GM19328 (cell line): ENCODE measurements around the gene TXNDC11.

Experiments used
- ATAC-seq: cut with Tn5 transposase; IDR thresholded peaks from one replicate; pipeline ENCODE4 v1.9.1; 2021; ENCODE audit warnings: mild to moderate bottlenecking, moderate library complexity; ENCODE audit not compliant: unreplicated experiment

TXNDC11 gene

DNA sequence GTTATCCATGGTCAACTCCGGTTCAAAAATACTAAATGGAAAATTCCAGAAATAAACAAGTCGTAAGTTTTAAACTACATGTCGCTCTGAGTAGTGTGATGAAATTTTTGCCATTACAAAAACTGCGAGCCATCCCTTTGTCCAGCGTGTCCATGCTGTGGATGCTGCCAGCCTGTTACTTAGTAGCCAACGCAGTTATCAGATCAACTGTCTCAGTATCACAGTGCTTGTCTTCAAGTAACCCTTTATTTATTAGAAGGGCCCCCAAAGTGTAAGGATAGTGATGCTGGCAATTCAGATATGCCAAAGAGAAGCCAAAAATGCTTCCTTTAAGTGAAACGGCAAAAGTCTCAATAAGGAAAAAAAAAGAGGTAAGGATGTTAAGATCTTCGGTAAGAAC is 50.5 kb downstream of the TXNDC11 start:
- no peak for ATAC-seq

DNA sequence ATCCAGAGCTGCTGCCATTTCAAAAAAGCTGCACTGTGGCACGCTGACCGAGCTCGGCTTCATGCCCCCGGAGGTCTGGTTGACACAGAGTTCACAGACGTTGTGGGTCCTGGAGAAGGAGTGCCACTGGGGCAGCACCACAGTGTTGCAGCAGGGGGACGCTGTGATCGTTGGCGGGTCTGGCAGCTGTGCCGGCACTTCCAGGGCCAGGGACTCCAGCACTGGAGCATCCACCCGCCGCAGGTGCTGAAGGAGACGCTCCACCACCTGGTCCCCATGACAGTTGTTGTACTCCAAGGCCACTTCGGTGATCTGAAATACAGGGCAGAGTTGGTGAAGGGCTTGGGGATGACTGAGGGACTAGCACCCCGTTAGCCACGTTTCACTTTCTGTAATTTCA is 50.9 kb downstream of the TXNDC11 start:
- no peak for ATAC-seq

DNA sequence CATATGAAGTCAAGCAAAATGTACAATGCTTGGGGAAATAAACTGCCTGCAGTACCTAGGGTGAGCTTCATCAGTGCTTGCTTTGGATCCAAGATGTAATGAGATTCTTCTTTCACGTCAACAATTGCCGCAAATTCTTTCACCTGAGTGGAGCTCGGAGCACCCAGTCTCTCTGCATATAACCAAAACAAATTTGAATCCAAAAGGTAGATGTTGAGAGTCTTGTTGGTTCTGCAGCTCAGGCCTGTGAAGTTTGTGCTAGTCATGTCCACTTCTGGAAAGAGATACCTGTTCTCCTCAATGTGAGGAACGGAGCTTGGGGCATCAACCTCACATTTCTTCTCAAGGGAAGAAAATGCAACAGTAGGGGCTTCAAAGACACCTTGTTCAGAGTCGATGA is 51.4 kb downstream of the TXNDC11 start:
- ATAC-seq: no peak

DNA sequence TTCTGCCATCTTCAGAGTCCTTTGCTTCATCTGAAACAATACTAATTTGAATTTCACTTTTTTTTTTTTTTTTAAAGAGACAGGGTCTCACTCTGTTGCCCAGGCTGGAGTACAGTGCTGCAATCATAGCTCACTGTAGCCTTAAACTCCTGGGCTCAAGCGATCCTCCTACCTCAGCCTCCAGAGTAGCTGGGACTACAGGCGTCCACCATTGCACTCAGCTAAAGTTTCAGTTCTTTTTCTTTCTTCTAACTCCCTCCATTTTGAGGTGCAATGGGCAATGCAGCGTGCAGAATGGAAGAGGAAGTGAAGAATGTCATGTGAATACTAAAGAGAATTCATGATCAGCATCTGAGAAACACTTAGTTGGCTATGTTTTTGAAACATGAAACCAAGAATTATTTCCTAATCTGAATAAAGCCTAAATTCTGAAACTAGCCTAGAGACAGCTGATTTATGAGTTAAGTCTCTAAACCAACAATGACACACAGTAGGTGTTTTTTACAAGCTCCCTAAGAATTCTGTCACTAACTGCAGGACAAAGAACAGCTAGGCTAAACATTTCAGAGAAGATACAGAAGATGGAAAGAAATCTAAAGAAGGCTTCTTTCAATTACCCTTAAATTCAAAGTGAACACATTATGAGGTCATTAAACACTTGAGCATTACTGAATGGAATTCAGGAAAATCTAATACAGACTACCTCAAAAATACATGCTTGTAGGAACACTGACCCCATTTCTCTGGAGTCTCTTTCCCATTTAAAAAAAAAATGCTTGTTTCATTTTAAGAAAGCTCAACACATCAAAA is 53.4 kb downstream of the TXNDC11 start:
- ATAC-seq: peak; percentile 63

DNA sequence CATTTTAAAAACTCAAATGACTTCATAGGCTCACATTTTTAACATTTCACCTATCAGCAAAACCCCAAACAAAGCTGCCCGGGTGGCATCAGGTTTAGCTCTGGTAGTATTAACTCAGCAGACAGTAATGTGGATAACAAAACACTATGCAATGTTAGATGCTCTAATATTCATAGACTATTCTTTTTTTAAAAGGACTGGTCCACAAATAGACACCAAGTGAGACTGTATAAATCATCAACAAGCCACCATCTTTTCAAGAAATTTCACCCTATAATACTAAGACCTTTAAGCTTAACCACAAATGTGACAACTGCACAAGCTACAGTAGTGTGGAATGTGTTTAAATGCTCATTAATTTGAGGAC is 54.2 kb downstream of the TXNDC11 start:
- ATAC-seq: no peak

DNA sequence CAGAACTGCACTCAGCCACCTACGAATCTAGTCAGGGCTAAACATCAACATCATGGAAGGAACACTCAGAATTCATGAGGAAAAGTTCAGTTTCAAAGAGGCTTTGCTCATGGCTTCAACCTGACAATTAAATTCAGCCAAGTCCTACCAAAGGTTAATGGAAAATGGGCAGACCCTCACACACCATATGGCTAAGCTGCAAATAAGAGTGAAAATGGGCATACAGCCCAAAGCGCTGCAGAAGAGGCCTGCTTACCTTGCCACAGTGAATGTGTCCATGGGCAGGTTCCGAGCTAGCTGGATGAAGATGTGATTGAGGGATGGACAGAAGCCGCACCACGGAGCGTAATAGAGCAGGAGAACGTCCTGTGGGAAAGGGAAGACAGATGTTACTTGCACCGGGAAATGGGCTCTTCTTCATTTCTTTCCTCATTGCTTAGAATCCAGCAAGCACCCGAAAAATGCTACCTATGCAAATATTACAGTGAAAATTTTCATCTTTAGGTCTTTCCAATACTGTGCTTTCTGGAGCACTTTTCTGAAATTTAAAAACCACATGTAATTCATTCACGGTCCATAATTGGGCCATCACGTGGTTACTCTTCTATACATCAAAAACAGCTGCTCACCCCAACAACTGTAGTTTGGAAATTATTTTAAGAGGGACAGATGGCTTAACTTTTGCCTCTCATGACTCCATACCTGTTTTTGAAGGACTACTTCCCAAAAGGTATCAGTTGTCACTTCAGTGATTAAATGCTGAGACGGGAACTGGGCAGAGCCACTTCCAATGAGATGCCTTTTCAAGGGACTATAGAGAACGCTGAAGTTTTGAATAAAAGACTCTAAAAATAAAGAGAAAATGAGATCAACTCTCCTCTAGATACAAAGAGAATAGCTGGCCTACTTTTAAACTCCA is 54.8 kb downstream of the TXNDC11 start:
- ATAC-seq: no peak

DNA sequence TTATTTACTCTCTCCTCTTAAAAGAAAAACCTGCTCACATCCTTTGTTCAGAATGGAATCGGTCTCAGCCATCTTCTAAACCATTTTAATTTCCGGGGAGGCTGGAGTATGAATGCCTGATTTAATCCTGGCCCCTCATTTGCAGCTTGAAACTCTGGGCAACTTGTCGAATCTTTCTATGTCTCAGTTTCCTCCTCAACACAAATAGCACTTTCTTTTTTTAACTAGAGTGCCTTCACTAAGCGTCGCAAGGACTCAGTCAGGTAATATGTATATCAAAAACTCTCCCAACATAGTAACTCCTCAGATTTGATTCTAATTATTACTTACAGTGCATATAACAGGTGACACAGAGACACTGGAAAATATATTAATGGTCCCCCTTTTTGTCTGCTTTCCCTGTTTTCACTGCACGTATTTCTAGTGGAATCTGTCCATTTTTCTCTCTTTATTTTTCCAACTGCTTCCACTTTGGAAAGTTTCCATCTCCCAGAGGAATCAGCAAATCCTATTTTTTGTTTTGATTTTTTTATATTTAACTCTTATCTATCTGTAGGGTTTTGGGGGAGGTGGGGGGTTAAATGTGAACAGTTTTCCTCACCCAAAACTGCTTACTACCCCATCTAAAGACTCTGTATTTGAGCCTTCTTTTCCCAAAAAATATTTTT is 55.8 kb downstream of the TXNDC11 start:
- no peak for ATAC-seq

DNA sequence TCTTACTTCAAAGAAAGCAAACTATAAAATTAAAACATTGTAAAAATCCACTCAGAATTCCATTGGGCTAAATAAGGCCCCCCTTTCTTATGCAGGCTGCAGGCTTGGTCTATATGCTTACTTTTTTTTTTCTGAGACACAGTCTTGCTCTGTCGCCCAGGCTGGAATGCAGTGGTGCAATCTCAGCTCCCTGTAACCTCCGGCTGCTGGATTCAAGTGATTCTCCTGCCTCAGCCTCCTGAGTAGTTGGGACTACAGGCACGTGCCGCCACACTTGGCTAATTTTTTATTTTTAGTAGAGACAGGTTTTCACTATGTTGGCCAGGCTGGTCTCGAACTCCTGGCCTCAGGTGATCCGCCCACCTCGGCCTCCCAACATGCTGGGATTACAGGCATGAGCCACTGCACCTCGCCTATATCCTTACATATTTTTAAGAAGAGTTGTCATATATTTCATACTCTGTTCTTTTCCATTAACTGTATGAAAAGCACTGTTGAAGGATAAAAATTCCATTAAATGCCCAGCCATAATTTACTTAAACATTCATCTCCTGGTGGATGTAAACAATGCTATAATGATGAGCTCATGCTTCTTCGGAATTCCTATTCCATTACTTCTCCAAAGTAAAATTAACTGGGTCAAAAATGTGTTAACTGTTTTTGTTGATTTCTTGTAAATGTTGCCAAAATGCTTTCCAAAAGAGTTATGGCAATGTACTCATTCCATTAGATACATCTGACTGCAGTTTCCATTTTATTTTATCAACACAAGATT is 56.6 kb downstream of the TXNDC11 start:
- no peak for ATAC-seq

DNA sequence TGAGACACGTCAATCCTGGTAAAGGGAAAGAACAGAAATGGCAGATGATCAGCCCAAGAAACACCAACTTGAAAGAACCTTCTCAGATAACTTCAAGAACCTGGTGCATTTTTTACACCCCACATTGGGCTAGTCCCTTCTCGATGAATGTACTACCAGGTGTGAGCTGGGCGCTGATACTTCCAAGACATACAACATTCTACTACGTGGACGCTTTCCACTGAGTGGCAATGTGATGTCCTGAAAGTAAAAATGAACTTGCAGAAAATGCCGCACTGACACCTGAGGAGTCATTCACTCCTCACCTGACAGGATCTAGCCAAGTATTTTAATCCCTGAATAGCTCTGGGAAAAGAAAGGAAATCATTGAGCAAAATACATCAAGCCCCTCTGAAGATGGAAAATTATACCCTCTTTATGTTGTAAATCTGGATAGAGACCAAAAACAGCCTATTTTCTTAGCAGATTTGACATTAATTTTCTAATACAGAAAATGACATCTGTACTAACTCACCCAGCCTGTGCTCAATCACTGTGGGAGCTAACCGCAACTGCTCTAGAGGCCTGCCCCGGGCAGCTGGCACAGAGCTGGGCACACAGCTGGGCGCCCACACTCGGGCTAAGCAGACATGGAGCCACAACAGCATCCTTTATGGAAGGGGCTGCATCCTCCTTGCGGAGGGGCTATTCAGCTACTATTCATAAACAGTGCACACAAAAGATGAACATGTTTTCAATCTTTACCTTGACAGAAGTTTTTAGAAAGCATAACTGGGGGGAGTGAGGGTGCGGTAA is 58.2 kb downstream of the TXNDC11 start:
- no peak for ATAC-seq

DNA sequence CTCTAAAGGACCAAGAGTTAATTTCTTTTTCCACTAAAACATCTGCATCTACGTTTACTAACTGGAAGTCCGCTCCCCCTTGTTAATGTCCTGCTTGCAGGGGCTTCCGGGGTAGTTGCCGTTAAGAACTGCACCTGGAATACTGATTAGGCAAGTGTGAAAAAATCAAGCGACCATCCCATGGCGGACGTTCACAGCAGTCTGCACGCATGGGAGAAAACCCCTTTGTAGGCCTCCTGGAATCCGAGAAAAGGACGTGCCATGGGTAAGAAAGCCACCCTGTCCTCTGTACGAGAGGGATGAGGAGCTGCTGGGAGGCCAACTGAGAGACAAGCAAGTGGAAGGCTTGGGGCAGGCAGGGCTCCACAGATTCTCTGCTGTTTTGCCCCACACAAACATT is 59.5 kb downstream of the TXNDC11 start:
- ATAC-seq: no peak

DNA sequence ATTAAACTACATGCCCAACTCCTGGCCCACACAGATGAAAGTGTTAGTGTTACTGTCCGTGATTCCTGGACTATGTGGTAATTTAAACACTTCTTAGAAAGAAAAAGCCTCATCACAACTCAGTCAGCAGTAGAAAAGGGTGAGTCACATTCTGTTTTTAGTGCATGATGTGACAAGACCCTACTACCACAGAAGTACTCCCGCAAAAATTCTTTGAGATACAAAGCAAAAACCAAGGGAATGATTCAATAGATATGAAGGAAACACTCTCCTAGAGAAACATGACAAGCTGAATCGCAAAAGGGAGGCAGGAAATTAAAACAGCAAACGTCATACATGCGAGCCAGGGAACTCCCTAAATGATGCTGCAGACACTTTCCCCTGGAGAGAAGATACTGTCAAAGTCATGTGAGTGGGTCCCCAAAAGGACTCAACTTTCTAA is 60.0 kb downstream of the TXNDC11 start:
- no peak for ATAC-seq

DNA sequence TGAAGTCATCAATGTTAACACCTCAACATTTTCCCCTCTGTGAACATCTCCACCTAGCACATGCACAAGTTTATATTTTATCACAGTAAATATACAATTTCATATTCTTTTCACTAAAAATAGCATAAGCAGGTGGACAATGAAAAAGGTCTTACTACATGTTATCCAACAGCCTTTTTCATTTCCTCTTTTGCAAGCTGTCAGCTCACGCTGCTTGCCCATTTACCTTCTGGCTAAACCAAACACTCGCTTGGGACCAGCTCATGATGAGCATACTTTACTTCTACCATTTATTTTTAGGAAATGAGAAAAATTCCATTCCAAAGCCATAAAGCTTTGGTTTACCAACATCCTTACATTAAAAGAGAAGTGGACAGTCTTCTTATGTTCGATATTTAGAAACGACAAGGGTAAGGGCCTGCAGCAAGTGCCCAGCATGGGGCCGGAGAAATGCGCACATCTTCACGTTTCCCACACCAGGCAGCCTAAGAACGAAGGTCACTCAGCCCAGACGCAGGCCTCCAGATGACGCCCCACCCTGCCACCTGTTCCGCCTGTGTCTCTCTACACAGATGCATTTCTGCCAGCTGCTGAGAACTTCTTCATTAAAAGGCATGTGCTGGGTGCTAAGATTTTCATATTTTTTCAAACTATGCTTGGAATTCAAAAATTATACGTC is 60.5 kb downstream of the TXNDC11 start:
- no peak for ATAC-seq

DNA sequence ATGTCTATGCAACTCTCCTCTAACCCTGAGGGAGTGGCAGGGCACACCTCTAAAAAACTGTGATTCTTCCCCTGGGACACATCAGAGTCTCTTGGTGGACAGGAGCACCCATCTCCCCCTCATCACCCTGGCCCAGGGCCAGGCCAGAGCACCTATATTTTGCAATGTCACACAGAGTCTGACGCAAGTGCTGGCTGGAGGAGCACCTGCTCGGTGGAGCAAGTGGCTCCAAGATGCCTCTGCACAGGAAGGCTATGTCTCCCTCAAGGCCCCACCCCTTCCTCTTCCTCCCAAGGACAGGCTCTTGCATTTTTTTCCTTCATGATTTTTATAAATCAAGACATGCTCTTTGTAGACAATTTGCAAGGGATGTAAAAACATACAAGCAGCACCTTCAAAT is 61.1 kb downstream of the TXNDC11 start:
- ATAC-seq: no peak

DNA sequence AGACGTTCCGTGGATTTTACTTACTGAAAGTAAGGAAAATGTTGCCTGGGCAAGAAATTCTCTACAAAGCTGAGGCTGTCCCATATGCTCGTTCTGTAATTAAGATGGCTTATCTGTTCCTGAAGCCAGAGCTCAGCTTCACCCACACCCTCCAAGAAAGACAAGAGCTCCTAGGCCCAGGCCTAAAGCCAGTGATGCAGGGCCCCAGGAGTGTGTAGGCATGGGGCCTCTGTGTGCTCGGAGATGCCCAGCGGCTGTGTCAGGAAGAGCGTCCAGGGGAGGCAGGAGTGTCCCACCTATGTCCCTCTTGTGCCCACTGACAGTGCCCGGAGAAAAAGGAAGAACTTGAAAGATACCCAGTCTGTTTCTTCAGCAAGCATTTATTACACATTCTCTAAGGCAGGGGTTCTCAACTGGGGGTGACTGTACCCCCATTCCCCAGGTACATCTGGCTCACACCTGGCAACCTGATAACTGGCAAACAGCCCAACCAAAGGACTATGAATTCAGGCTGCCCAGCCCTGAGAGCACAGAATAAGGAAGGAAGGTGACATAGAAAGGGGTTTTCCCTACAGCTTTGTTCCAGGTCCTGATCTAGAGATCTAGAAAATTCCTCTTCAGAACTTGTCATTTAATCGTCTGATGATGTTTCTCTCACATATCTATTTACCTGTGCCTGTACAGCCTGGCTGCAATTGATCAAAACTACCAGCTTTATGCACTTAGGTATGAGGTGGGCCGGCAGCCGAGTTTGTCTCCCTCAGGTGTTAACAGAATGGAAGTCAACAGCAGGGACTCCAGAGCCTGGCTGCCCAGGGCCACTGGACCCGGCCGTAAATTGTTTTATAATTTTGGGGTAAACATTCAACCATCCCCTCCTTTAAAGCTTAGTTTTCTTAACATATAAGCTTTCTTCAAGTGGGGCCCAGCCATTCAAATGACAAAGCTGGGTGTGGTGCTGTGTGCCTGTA is 62.4 kb downstream of the TXNDC11 start:
- ATAC-seq: no peak

DNA sequence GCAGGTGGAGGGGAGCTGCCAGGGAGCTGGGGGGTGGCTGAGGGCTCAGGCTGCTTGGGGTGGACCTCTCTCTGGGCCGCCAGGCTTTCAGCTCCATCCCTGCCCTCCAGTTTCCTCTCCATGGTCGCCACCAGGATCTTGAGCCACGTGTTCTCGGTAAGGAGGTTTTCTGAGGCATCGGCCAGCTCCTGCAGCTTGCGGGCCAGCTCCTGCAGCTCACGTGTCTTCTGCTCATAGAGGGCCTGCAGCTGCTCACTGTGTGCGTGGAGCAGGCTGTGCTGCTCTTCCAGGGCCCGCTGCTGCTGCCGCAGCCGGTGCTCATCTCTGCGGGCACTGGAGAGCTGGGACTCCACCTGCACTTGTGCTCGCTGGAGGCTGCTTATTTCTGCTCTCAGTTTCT is 63.4 kb downstream of the TXNDC11 start:
- ATAC-seq: no peak

DNA sequence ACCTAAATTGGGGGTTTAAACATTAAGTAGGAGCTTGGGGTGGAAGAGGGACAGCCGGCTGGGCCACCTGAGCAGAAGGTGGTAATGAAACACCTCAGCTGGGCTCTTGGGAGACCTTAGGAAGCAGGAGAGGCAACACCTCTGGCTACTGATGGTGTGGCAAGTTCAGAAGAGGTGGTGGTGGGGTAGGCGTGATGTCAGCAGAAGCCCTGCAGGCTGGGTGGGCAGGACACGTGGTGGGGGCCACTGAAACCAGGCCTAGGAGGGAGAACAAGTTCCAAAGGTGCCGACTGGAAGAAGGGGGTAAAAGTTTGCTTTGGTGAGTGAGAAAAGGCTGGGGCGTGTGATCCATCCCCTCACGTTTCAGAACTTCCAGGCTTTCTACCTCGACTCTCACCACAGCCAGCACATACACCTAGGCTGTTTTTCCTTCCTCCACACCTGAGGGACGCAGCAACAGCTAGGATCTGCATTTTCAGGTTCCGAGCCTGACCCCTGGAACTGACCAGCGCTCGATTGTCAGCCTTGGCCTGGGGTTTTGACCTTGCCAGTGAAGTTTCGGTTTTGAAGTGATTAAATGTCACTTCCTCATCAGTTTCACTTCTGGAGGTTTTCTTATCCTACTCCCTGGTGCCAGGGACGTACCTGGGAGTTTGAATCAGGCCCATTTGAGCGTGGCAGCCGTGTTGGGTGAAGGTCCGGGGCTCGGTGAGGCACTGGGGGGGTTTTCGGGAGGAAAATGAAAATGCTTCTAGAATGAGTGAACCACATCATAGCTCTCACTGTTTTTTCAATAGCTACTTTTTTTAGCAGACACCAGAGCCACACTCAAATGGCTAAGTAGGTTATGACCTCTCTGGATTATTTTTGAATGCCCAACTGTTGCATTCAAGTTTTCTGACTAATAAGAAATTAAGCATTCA is 64.4 kb downstream of the TXNDC11 start:
- ATAC-seq: no peak

DNA sequence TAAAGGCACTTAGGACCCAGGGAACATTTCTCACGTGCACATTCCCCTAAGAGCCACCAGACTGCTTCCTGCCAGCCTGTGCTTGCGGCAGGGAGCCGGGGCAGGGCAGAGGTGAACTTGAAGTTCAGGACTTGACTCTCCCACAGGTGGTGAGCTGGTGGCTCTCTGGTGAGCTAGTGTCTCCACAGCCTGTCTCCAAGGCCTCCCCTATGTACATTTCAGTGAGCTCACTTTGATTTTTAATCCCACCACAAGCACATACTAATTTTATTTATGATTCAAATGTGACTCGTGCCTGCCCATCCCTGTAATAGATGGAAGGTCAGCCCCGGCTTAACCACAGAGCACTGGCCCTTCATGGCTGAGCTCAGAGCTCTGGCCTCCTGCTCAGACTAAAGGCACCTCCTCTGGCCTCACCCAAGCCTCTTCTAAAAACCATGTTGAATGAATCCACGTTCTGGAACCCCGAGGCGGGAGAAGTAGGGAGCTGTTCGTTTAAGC is 65.2 kb downstream of the TXNDC11 start:
- no peak for ATAC-seq
